Stomach (tissue), 9 donors: ENCODE measurements around the gene NHS. TPM values are rescaled to one million over a fixed set of nuclear protein-coding genes. Genes with fewer than 3 reads are reported as not detected.

Experiments
- DNase-seq, 2 donors: peaks; one replicate each; pipeline versions ENCODE4 v3.0.0 to v3.0.0-alpha.2; 2013 to 2019
- H3K27ac ChIP-seq, 5 donors: fragments of 200-600 bp in 4 of 5; sonication (generic) in 4 of 5; one replicate each; pipeline ENCODE4 v1.5.1; 2013 to 2019; ENCODE audit warnings: mild to moderate bottlenecking in 1 of 5, moderate library complexity in 1 of 5
- H3K27me3 ChIP-seq, 3 donors: fragments of 200-600 bp; sonication (generic); one replicate each; pipeline ENCODE4 v1.5.1; 2017 to 2019; ENCODE audit warnings: mixed run types in 1 of 3
- H3K36me3 ChIP-seq, 4 donors: fragments of 200-600 bp; sonication (generic); 1 replicate in 3 of 4; 2 replicates in 1 of 4; pipeline ENCODE4 v1.5.1; 2016 to 2019
- H3K4me1 ChIP-seq, 4 donors: fragments of 200-600 bp; sonication (generic); one replicate each; pipeline ENCODE4 v1.5.1; 2016 to 2019
- H3K4me3 ChIP-seq, 4 donors: fragments of 200-600 bp; sonication (generic) in 3 of 4; one replicate each; pipeline ENCODE4 v1.5.1; 2016 to 2019; ENCODE audit warnings: mild to moderate bottlenecking in 1 of 4
- H3K9me3 ChIP-seq, 4 donors: fragments of 200-600 bp; sonication (generic); one replicate each; pipeline ENCODE4 v1.5.1; 2016 to 2019
- EP300 ChIP-seq: sonication (generic); formaldehyde crosslinking; IDR thresholded peaks from one replicate; pipeline ENCODE4 v1.6.1; 2017; ENCODE audit warnings: antibody characterized with exemption
- POLR2A ChIP-seq, 4 donors: fragments of 450-650 bp; IDR thresholded peaks; one replicate each; pipeline ENCODE4 v1.6.1; 2016; ENCODE audit warnings: antibody characterized with exemption in 4 of 4, control low read depth in 2 of 4, mild to moderate bottlenecking in 1 of 4, moderate library complexity in 1 of 4
- POLR2AphosphoS5 ChIP-seq, 3 donors: sonication (generic); formaldehyde crosslinking; IDR thresholded peaks; one replicate each; pipeline ENCODE4 v1.6.1; 2016; ENCODE audit warnings: antibody characterized with exemption in 3 of 3
- WGBS, 5 donors: extraction: QIAGEN DNeasy Blood & Tissue Kit in 3 of 5; methylation state at CpG; one replicate each; pipeline versions ENCODE4 v1.1.5 to v1.1.7; 2013 to 2018; 5-methylcytosine and 5-hydroxymethylcytosine counted together
- intact Hi-C: fragments of 100-400 bp; cut with DNase I; formaldehyde crosslinking; loops from one replicate; pipeline ENCODE4 v1.15.1; 2023; ENCODE audit warnings: low total_unique reads
- polyA plus RNA-seq, 3 donors: library from polyadenylated mRNA; stranded (reverse); fragments of 200-250 nt; gene quantifications; one replicate each; pipeline ENCODE4 v1.2.3, GENCODE V29; 2013
- total RNA-seq, 5 donors: library from RNA; depleted of rRNA; stranded (reverse); fragments of >200 nt; gene quantifications; one replicate each; pipeline versions ENCODE4 v1.1.0 to v1.2.3, GENCODE V29; 2014 to 2016
- TF ChIP-seq, protein P1 (sequence below), 7 experiments: fragments of 450-650 bp in 4 of 7; fragments of 200-600 bp in 3 of 7; sonication (generic) in 3 of 7; IDR thresholded peaks; one replicate each; pipeline ENCODE4 v1.5.1; 2016 to 2019; ENCODE audit warnings: antibody characterized with exemption in 7 of 7, control low read depth in 2 of 7, mild to moderate bottlenecking in 1 of 7
- donor health status: healthy with polysubstance abuse.
- donor health status: Bipolar disorder and iron deficiency.
- donor health status: healthy.

Gene NHS
- total and polyA plus RNA-seq, 8 donors = 1.00 to 7.5 (median 4.3) TPM

DNA sequence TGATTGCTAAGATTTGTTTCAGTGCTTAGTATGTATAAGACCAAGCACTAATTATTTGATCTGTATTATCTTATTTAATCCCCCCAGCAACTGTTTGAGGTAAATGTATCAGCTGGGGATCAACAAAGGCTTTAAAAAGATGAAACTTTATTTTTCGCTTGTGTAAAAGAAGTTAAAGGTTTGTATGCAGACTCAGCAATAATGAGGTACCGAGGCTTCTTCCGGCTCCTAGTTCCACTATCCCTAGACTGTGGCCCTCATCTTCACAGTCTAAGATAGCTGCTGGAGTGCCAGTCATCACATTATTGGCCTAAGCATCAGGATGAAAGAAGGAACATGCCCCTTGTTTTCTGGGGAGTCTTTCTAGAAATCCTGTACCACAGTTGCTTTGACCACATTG is 256.6 kb downstream of the NHS start:
- TF ChIP-seq, protein P1, sequence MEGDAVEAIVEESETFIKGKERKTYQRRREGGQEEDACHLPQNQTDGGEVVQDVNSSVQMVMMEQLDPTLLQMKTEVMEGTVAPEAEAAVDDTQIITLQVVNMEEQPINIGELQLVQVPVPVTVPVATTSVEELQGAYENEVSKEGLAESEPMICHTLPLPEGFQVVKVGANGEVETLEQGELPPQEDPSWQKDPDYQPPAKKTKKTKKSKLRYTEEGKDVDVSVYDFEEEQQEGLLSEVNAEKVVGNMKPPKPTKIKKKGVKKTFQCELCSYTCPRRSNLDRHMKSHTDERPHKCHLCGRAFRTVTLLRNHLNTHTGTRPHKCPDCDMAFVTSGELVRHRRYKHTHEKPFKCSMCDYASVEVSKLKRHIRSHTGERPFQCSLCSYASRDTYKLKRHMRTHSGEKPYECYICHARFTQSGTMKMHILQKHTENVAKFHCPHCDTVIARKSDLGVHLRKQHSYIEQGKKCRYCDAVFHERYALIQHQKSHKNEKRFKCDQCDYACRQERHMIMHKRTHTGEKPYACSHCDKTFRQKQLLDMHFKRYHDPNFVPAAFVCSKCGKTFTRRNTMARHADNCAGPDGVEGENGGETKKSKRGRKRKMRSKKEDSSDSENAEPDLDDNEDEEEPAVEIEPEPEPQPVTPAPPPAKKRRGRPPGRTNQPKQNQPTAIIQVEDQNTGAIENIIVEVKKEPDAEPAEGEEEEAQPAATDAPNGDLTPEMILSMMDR (IDR thresholded peaks at IDR 0.05) = no peak
- TF ChIP-seq POLR2AphosphoS5 (IDR thresholded peaks at IDR 0.05) (no peak), POLR2A (IDR thresholded peaks at IDR 0.05) (no peak), EP300 (no peak)
- Histone ChIP-seq H3K4me3 (no peak overlapping the region), H3K4me1 (peaks cover 0 to 28% (median 15%) of the 10 kb centered on the region in 4 donors), H3K36me3 (no peaks in the 10 kb centered on the region), H3K27ac (no peak overlapping the region), H3K9me3 (no peaks in the 10 kb centered on the region), H3K27me3 (peaks cover 0 to 10% (median 0%) of the 10 kb centered on the region in 3 donors)
- no peak for DNase-seq
- 95 to 100% (median 96%) methylated on average over 3 of the region's 3 CpGs for WGBS, 5 donors
- intact Hi-C loops = no loop called here

DNA sequence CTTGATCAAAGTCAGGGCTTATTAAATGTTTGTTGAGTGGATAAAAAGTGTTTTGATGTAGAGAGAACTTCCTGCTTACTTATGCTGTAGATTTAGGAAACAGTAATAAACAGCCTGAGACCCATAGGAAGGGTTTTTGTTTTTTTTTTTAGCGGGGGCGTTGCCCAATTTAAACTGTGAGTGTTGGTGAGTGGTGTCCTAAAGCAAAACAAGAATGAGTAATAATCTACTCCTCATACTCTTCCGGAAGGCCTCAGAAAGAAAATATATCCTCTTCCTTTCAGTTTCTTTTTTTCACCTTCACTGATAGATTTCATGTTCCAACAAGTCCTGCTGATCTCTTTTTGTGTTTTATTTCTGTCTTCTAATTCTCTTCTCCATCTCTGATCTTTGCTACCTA is 257.9 kb downstream of the NHS start:
- Histone ChIP-seq H3K4me1 (peaks cover 0 to 28% (median 15%) of the 10 kb centered on the region in 4 donors), H3K36me3 (no peaks in the 10 kb centered on the region), H3K27me3 (peaks cover 0 to 10% (median 0%) of the 10 kb centered on the region in 3 donors), H3K9me3 (no peaks in the 10 kb centered on the region), H3K27ac (peak overlapping the region in 2 of 5 donors; percentile 35 to 58), H3K4me3 (no peak overlapping the region)
- intact Hi-C loops = no loop called here
- no peak for TF ChIP-seq POLR2AphosphoS5 (IDR thresholded peaks at IDR 0.05)
- TF ChIP-seq EP300 = no peak
- no peak for TF ChIP-seq POLR2A (IDR thresholded peaks at IDR 0.05)
- TF ChIP-seq, protein P1 (IDR thresholded peaks at IDR 0.05) = no peak
- 15 to 50% (median 31%) methylated on average over 3 of the region's 3 CpGs for WGBS, 5 donors
- no peak for DNase-seq

DNA sequence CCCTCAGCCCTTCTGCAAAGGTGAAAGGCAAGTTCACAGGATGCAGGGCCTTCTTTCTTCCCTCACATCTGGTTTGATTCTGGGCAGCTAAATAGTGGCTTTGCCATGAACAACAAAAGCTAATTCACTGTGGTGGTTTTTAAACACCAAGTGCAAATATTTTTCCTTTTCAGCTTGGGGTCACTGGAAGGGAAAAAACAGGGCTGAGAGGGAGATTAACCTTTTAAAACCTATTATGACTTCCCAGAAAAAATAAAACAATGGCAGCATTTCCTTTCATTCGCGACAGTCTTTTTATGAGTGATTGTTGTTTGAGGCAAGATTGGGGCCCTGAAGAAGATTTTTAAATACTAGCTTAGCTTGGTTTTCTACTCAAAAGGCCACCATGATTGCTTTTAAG is 258.5 kb downstream of the NHS start:
- DNase-seq = no peak
- peaks cover 0 to 10% (median 0%) of the 10 kb centered on the region in 3 donors for H3K27me3 ChIP-seq
- peaks cover 0 to 28% (median 15%) of the 10 kb centered on the region in 4 donors for H3K4me1 ChIP-seq
- TF ChIP-seq POLR2A (IDR thresholded peaks at IDR 0.05) = no peak
- no peak for TF ChIP-seq EP300
- no peak for TF ChIP-seq POLR2AphosphoS5 (IDR thresholded peaks at IDR 0.05)
- TF ChIP-seq, protein P1 (IDR thresholded peaks at IDR 0.05) = no peak
- intact Hi-C loops = no loop called here
- 33 to 73% (median 46%) methylated on average over 2 of the region's 2 CpGs for WGBS, 5 donors
- H3K4me3 ChIP-seq = no peak overlapping the region
- peak overlapping the region in 3 of 5 donors; percentile 29 to 58 (median 35) for H3K27ac ChIP-seq
- H3K36me3 ChIP-seq = no peaks in the 10 kb centered on the region
- no peaks in the 10 kb centered on the region for H3K9me3 ChIP-seq

DNA sequence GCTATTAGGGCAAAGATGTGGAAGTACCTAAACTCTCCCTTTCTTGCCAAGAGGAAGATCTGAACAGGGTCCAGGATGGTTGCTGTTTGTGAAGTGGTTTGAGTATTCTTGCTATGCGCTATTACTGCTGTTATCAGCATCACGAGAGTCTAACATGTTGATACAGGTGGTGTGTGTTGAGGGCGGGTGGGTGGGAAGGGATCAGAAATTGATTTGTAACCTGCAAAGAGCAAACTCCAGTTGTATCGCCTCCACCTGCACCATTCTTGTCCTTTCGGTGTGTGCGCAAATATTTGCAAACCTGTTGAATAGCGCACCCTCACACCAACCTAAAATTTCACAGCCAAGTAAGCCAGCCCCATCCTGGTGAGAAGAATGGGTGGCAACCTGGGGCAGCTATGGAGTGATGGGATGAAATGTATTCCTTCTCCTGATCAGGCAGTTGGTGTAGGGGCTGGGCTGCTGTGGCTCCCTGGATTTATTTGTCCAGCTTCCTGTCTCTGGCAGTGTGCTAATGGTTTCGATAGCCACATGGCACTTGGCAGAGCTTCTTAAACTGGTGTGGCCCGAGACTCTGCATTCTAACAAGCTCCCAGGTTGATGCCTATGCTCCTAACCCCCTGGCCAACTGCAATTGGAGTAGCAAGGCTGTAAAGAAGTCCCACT is 259.7 kb downstream of the NHS start:
- peak in 1 of 2 donors; percentile 31 for DNase-seq
- intact Hi-C loops = no loop called here
- TF ChIP-seq EP300 (no peak), POLR2AphosphoS5 (IDR thresholded peaks at IDR 0.05) (no peak), POLR2A (IDR thresholded peaks at IDR 0.05) (no peak)
- TF ChIP-seq, protein P1 (IDR thresholded peaks at IDR 0.05) = no peak
- Histone ChIP-seq H3K27ac (peak overlapping the region in 2 of 5 donors; percentile 7 to 58), H3K36me3 (no peaks in the 10 kb centered on the region), H3K4me3 (no peak overlapping the region), H3K27me3 (peaks cover 0 to 10% (median 0%) of the 10 kb centered on the region in 3 donors), H3K4me1 (peaks cover 0 to 28% (median 15%) of the 10 kb centered on the region in 4 donors), H3K9me3 (no peaks in the 10 kb centered on the region)
- WGBS, 5 donors = 37 to 70% (median 51%) methylated on average over 7 to 9 of the region's 9 CpGs
